ENCODE results near the gene GRIK1.

DNA sequence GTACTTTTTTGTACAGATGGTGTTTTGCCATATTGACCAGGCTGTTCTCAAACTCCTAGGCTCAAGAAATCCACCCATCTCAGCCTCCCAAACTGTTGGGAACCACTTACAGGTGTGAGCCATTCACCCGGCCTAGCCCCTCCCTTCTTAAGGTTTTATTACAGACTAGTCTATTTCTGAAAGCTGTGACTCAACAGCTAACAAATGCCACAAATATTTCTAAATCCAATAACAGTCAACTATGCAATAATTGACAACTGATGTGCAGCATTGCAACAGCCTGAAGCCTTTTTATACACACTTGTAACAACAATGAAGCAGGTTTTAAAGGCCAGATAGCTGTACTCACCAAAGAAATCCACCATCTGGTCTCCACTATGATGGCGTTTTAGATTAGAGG is 51.4 kb downstream of the GRIK1 start:
- TF ChIP-seq POLR2A (IDR thresholded peaks at IDR 0.05) = no peak
- TF ChIP-seq, protein P1, sequence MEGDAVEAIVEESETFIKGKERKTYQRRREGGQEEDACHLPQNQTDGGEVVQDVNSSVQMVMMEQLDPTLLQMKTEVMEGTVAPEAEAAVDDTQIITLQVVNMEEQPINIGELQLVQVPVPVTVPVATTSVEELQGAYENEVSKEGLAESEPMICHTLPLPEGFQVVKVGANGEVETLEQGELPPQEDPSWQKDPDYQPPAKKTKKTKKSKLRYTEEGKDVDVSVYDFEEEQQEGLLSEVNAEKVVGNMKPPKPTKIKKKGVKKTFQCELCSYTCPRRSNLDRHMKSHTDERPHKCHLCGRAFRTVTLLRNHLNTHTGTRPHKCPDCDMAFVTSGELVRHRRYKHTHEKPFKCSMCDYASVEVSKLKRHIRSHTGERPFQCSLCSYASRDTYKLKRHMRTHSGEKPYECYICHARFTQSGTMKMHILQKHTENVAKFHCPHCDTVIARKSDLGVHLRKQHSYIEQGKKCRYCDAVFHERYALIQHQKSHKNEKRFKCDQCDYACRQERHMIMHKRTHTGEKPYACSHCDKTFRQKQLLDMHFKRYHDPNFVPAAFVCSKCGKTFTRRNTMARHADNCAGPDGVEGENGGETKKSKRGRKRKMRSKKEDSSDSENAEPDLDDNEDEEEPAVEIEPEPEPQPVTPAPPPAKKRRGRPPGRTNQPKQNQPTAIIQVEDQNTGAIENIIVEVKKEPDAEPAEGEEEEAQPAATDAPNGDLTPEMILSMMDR (IDR thresholded peaks at IDR 0.05) = no peak
